Measurements from ENCODE around the gene SORCS2. TPM values are rescaled to one million over a fixed set of nuclear protein-coding genes. Genes with fewer than 3 reads are reported as not detected.

SORCS2 gene
- total RNA-seq, 1 donor from 2014 or later = 1.2 TPM

DNA sequence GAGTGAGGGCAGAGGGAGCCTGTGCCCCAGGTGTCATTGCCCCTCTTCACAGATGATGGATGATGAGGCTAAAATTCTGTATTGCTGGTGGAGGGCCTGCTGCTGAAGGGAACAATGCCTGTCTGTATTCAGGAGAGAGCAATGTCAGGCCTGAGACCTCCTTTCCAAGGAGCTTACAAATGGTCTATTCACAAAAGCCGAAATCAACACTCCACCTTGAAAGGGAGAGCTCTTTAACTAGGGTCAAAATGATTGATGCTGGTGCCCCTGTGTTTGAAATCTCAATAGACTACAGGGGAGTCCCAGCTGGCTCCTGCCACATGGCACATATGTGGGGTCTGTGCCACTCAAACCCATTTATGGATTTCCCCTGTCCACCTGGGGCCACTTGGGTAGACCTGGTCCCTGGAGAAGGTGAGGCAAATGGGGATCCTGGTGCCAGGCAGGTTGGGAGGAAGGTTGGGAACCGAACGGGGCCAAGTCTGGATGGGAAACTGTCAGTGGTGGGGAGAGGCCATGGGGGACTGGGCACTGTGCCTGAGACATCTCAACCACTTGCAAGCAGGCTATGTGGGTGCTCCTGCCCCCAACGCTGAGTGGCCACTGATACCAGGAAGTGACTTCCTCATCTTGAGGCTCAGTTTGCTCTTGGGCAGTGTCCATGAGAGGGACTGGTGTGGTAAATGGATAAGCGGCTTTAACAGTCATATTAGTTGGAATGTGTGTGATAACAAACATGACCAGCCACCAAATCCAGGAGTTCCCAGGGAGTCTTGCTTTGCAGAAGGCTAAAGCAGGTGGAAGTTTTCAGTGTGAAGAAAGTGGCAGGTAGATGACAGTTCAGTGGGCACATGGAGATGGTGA, 466.2 kb downstream of the SORCS2 start:
- ATAC-seq (ENCODE audit: poor library complexity) (no peak), DNase-seq (peak; percentile 14)
- intact Hi-C loops (cut with DNase I) = no loop called here

DNA sequence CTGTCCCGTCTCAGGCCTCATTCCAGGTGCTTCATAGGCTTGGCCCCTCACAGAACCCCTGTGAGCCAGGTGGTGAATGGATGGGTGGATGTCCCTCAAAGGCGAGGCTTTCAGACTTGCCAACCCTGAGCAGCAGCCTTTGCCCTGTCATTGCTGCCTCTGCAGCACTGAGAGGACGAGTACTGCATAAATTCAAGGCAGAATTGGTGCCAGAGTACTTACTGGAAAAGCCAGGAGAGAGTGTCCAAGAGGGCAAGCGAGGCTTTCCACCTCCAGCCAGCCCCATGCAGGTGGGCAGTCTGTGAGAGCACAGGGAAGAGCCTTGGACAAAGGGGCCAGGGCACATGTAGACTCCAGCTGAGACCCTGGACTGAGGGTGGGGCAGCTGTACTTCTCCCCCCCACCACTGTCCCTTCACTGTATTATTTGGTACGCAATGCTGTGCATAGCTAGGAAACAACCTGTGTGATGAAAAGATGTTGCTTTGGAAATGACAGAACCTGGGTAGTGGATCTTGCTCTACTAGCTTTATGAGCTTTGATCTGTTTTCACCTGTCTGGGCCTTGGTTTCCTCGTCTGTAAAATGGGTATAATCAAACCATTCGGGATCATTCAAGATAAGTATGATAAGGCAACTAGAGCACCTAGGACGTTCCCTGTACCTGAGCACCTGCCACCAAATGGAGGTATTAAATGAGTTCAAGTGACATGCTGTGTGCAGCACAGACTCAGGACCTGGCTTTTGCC, 467.3 kb downstream of the SORCS2 start:
- intact Hi-C loops (cut with DNase I) = no loop called here
- DNase-seq (peak; percentile 13), ATAC-seq (ENCODE audit: poor library complexity) (no peak)

DNA sequence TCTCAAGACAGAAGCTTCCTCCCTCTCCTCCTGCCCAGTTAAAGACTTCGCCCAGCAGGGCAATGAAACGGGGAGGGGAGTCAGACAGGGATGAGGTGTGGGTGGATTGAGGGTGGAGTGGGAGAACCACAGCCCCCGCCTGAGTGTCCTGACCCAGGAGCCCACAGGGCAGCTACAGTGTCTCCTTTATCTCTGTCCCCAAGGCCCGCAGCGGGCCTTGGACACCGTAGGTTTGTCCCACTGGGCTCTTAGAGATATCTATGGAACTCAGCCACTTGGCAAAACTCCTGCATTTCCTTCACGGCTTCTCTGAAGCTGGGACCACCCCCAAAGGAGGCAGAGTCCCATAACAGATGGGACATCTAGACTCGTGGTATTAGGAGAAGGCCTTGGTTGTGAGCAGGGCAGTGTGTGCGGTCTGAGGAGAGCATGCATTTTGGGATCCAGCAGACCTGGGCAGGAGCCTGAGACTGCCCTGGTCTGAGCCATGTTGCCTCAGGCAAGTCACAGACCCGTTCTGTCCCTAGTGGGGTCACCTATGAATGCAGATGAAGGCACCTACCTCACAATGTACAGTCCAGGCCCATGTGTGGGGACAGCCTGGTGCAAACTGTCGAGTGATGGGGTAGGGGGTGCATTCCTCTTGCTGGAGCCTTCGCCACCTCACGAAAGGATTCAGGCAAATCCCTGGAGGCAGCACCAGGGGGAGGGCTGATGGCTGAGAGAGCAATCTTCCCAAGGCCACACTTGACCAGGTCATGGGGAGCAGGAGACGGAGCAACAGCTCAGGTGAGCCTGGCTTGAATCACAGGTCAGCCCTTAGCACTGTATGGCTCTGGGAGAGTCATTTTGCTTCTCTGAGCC, 468.1 kb downstream of the SORCS2 start:
- intact Hi-C loops (cut with DNase I) = no loop called here
- peak; percentile 18 for DNase-seq
- no peak for ATAC-seq (ENCODE audit: poor library complexity)

DNA sequence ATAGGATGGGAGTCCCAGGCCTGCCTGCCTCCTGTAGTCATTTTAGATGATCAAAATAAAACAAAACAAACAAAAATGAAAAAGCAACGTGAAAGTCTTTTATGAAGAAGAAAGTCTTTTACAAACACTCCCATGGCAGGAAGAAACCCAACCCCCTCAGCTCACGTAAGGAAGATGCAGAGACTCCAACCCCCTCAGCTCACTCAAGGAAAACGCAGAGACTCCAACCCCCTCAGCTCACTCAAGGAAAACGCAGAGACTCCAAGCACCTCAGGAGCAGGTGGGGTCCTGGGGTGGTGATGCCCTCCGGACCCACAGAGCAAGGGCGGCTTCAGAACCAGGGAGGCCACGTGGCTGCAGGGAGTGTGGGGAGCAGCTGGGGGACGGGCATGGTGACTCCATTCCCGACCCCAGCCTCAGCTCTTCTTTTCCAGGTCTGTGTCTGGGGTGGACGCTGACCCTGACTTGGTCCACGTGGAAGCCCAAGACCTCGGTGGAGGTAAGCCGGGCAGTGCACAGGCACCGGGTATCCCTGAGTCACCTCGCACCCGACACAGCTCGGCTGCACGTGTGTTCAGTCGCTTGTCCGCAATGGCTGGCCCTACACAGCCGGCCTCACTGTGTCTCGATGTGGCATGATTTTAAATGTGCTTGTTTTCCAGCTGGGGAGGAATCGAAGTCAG, 468.9 kb downstream of the SORCS2 start:
- no peak for DNase-seq
- intact Hi-C loops (cut with DNase I) = no loop called here

DNA sequence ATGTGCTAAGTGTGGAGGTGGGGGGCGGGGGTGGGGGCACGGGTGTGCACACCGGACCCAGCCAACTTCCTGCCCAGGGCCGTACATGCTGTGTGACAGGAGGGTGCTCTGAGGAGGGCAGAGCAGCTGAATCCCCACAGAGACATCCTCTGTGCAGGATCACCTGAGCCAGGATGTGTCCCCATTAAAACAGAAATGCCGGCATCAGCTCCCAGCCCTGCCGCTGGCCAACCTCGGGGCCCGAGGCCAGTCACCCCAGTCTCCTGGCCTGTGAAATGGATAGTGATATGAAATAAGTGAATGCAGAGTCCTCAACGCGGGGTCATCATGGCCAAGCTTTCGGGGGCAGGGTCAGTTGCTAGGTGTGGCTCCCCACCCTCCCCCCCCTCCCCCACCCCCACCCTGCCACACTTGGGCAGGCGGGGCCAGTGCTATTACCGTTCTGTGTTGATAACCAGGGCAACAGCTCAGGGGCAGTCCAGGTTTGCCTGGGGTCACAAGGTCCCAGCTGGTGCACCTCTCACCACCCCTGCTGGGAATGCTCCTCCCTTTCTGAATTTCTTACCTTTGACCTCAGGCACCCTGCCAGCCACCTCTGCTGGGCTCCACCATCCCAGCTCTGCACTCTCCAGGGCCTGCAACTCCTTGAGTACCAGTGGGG, 469.6 kb downstream of the SORCS2 start:
- ATAC-seq (ENCODE audit: poor library complexity) (no peak), DNase-seq (no peak)
- intact Hi-C loops (cut with DNase I) = no loop called here

More for the DNA sequence above, 468.9 kb downstream of the SORCS2 start:
- no peak for ATAC-seq (ENCODE audit: poor library complexity)

DNA sequence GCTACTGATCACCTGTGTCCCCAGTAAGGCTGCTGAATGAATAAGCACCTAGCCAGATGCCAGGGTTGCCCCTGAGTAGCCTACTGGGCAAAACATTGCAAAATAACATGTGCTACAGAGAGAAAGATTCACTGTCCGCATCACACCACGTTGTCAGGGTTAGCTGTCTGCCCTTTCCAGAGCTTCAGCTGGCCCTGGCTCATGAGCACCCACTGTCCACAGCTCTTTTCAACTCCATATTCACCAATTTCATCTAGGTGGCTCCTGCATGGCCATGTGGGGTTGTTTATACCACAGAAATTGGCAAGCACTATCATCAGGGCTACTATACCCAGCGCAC, 470.1 kb downstream of the SORCS2 start:
- no peak for ATAC-seq (ENCODE audit: poor library complexity)
- no peak for DNase-seq
- intact Hi-C loops (cut with DNase I) = no loop called here

DNA sequence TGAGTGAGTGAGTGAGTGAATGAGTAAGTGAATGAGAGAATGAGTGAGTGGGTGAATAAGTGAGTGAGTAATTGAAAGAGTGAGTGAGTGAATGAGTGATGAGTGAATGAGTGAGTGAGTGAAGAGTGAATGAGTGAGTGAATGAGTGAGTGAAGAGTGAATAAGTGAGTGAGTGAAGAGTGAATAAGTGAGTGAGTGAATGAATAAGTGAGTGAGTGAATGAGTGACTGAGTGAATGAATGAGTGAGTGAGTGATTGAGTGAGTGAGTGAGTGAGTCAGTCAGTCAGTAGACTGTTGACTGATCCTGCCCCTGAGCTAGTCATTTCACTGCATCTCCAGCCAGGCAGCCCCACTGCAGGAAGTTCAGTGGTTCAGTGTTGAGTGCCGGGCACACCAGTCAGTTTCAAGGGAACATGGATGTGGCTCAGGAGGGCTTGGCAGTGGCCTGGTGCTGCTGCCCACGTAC, 470.8 kb downstream of the SORCS2 start:
- intact Hi-C loops (cut with DNase I) = no loop called here
- ATAC-seq (ENCODE audit: poor library complexity) = no peak

DNA sequence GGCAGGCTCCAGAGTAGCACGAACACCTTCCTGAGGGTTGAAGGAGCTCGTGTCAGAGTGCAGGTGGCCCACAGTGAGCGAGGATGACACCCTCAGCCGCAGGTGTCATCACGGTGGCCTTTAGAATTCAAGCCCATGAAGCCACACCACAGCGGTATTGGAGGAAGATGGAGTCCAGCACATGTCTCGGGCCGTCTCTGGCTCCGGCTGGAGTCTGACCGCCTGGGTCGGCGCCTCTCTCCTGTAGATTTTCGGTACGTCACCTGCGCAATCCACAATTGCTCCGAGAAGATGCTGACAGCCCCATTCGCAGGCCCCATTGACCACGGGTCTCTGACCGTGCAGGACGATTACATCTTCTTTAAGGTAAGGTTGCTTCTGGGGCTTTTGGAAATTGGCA, 471.8 kb downstream of the SORCS2 start:
- DNase-seq (no peak), ATAC-seq (ENCODE audit: poor library complexity) (no peak)
- intact Hi-C loops (cut with DNase I) = no loop called here

More for the DNA sequence above, 470.8 kb downstream of the SORCS2 start:
- no peak for DNase-seq

DNA sequence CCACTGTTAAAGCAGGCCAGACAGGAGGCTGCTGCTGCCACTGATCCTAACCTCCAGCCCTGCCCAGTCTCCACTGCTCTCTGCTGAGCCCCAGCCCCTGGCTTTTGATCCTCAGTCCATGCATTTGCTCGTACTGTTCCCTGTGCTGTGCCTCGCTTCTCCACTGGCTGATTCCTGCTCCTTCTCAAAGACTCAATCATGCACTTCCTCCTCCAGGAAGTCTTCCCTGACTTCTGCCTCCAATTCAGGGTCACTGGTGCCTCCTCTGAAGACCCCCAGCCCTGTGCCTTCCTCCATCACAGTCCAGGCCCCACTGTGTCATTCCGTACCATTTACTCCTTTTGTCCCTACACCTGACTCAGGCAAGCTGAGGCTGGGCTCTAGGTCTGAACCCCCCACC, 473.0 kb downstream of the SORCS2 start:
- intact Hi-C loops (cut with DNase I) = no loop called here
- no peak for ATAC-seq (ENCODE audit: poor library complexity)
- no peak for DNase-seq

DNA sequence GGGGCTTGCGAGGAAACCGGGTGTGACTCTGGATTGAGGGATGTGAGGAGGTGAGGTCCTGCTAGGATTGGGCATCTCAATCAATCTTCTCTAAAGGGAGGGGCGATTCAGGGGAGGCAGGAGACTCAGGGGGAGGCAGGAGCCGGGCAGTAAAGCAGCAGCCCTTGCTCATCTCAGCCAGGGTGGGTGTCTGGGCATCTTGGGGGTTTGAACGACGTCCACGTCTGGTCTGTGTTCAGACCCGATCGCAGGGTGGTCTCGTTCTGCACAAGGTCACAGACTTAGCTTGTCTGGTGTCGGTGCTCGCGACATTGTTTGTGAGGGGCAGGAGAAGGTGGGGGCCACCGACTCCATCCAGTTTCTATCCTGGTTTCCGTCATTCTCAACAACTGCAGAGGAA, 473.7 kb downstream of the SORCS2 start:
- ATAC-seq (ENCODE audit: poor library complexity) = no peak
- intact Hi-C loops (cut with DNase I) = no loop called here
- DNase-seq = no peak

DNA sequence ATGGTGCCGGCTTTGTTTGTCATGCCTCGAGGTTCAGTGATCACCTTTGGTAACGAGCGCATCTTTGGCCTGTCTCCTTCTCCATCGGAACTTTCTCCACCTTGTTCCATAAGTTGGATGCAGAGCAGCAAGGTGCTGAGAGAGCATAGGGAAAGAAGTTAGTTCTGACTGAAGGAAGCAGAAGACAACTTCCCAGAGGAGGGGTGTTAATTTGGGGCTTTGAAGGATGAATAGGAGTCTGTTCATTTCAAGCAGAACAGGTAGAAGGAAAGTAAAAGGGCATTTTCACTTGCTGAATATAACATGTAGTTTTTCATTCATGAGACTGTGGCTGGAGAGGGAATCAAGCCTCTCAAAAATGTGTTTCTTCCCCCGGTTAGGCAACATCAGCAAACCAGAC, 474.4 kb downstream of the SORCS2 start:
- intact Hi-C loops (cut with DNase I) = no loop called here
- ATAC-seq (ENCODE audit: poor library complexity) (no peak), DNase-seq (no peak)

DNA sequence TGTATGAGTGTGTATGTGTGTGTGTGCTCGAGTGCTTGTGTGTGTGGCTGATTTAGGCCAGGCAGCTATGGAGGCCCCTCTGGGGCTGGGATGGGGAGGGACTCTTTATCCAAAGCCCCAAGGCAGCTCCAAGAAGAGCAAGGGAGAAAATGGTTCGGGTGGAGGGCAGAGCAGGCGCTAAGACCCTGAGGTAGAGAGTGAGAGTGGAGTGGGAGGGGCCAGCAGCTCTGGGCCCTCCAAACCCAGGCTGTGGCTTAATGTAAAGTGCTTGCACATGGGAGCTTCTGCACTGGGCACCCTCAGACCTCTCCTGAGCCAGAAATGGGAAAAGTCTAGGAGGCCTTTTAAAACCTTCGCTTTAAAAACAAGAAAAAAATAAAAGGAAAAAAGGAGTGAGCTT, 475.9 kb downstream of the SORCS2 start:
- ATAC-seq (ENCODE audit: poor library complexity) = no peak
- no peak for DNase-seq
- intact Hi-C loops (cut with DNase I) = no loop called here

DNA sequence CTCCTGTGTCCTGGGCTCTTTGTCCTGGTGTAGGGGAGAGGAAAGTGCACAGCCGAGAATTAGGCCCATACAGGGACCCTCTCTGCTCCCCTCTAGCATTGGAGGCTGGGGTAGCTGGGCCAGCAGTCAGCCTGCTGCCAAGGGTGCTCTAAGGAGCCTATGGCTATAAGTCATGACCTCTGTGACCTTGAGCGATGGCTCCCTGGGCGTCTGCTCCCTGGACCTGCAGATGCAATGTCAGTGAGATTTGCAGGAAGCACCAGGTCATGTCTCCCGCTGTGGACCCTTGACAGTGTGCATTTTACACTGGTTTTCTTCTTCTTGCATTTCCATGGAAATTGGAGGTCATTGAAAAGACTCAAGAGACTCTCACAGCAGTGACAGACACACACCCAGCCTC, 476.5 kb downstream of the SORCS2 start:
- DNase-seq = no peak
- intact Hi-C loops (cut with DNase I) = no loop called here

DNA sequence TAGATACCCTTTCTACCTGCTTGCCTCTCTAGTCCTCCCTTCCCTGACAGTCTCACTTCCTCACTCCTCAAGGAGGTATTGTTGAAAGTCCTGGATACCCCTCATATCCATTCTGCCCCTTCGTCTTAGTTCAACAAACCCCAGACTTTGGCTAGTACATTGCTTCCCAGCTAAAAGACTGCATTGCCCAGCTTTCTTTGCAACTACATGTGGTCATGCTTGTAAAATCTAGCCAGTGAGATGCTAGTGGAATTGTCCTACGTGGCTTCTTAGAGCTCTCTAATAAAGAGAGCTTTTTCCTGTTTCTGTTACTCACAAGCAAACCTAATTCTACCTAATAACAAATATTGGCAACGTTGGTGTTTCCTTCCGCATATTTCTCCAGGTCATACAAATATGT, 480.3 kb downstream of the SORCS2 start:
- no peak for ATAC-seq (ENCODE audit: poor library complexity)
- intact Hi-C loops (cut with DNase I) = no loop called here
- no peak for DNase-seq

More for the DNA sequence above, 476.5 kb downstream of the SORCS2 start:
- ATAC-seq (ENCODE audit: poor library complexity) = no peak

DNA sequence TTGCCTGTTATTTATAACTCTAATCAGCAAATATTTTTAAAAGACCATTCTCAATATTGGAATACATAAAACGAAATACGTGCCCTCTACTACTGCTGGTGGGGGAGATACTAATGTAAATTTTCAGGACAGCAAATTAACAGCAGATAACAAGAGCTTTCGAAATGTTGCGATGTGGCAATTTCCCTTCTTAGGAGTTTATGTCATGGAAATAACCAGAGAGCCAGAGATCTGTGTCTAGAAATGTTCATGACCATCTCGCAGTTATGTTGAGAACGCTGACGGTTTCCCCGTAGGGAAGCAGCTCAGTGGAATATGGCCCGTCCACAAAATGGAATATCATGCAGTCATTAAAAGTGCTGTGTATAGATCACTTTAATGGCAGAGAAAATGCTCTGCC, 480.8 kb downstream of the SORCS2 start:
- intact Hi-C loops (cut with DNase I) = no loop called here

DNA sequence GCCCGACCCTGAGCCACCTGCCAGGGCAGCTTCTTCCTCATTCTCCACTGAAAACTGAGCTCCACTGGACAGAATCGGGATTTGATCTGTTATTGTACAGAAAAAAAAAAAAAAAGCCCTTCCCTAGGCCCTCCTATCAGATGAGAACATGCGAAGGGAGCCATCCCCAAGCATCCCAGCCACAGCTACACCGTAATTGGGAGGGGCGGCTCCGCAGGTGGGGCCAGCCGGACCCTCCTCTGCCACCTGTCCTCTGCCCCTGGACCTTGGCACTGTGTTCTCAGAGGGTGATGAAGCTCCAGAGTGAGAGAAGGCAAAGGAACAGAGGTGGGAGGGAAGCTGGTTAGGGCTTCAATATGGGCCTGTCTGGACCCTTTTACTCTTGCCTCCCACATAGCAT, 482.4 kb downstream of the SORCS2 start:
- ATAC-seq (ENCODE audit: poor library complexity) (no peak), DNase-seq (no peak)
- intact Hi-C loops (cut with DNase I) = no loop called here

More for the DNA sequence above, 480.8 kb downstream of the SORCS2 start:
- ATAC-seq (ENCODE audit: poor library complexity) = no peak
- no peak for DNase-seq

DNA sequence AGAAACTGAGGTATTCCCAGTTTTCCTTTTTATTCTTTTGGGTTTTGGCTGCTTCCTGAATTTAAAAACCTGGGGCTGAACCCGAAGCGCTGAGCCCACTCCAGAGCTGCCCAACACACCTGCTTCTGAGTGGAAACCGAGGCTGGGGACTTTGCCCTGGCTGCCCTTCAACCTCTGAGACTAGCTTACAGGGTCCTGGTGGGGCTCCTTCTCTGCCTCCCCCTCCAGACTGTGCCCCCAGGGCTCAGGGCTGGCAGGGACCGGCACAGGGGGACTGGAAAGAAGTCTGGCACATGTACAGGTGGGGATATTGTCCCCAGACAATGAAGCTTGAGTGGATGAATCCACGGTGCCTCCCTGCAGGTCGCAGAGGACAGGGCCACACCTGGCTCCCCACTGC, 482.8 kb downstream of the SORCS2 start:
- intact Hi-C loops (cut with DNase I) = no loop called here
- no peak for ATAC-seq (ENCODE audit: poor library complexity)
- DNase-seq = no peak

DNA sequence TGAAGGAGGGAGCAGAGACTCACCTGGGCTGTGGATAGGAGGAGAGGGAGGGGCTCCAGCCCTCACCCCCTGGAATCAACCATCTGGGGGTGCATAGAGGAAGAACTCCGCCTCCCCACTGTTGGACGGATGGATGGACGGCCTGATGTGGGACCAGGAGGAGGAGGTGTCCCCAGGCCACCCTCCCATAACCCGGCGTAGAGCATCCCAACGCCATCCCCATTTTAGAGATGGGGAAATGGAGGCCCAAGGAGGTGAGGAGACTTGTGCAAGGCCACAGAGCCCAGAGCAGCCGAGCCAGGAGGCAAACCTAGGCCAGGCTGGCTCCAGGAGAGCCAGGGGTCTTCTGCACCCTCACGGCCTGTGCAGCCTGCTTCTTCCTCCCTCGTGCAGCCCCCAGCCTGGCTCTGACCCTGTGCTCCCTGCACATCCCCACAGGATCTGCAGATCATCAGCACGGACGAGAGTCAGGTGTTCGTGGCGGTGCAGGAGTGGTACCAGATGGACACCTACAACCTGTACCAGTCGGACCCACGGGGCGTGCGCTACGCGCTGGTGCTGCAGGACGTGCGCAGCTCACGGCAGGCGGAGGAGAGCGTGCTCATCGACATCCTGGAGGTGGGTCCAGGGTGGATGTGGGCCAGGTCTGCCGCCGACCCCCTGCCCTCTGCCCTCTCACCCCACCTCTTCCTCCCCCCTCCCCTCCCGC, 483.4 kb downstream of the SORCS2 start:
- intact Hi-C loops (cut with DNase I) = no loop called here
- no peak for DNase-seq
- ATAC-seq (ENCODE audit: poor library complexity) = no peak

All from Right ventricle myocardium superior (tissue), 1 donor.